NCI-H446 treated with DMSO at 0.1 percent for 48 hours (cell line): ENCODE results near the gene MMP10.

Experiments used
- DNase-seq: peaks from one replicate; lab custom pipeline; 2025; lab: John Stamatoyannopoulos, UW

MMP10 gene

DNA sequence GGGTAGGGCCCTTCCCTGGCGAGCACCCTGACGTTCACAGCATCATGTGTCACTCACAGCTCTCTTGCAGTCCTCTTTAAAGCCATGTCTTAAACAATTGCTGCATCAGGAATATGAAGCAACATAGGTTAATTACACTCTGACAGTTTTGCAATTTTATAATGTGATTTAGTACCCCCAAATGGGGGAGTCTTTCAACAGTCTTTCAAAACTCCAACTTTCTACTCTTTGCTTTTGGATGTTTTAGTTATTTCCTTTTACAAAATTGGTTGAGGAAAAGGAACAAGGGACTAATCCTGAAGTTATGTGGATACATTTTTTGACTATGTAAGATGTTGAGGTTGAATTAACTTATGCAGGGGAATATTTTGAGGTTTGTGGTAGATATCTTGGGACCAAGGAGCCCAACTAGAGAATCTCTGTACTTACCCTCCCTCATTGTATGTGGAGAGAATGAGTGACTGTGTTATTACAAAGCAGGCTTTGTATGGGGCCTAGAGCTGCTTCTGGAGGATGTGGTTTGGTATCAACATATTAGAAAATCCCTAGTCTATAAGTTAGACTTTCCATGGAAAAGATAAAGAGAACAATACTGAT is 55.4 kb downstream of the MMP10 start, which contains the start of gene MMP8:
TSS of gene MMP8 (minus strand) at position 51 of the 597 bp plus-strand sequence. CDS start 99 bp downstream, outside the sequence.
- DNase-seq = no peak

- no peak for DNase-seq
These were observed 57.6 kb downstream of the MMP10 start for GRCh38 chr11:102722821-102723220.
